Natural killer cell (primary cell): Measurements from ENCODE around the gene NSUN3. TPM values are rescaled to one million over a fixed set of nuclear protein-coding genes. Genes with fewer than 3 reads are reported as not detected.

ENCODE experiments used
- ATAC-seq, 3 donors: fragments of 150-1000 bp in 2 of 3; fragments of 200-7000 bp in 1 of 3; cut with Tn5 transposase; 1 replicate in 1 of 3; 2 replicates in 2 of 3; pipeline ENCODE4 v1.10.0; 2021; ENCODE audit warnings: mild to moderate bottlenecking in 2 of 3, moderate library complexity in 2 of 3
- DNase-seq, 2 donors: peaks; one replicate each; pipeline versions ENCODE4 v3.0.0 to v3.0.0-alpha.2; 2013 to 2021; ENCODE audit warnings: mixed read lengths in 1 of 2
- H3K27ac ChIP-seq: one replicate; pipeline ENCODE4 v1.5.1; 2013; ENCODE audit warnings: mild to moderate bottlenecking, low read length
- H3K27me3 ChIP-seq: one replicate; pipeline ENCODE4 v1.6.1; 2013; ENCODE audit warnings: low read length; ENCODE audit not compliant: control insufficient read depth, insufficient read depth
- H3K36me3 ChIP-seq: one replicate; pipeline ENCODE4 v1.6.1; 2013; ENCODE audit warnings: low read length; ENCODE audit not compliant: control insufficient read depth, insufficient read depth
- H3K4me1 ChIP-seq: one replicate; pipeline ENCODE4 v1.6.1; 2013; ENCODE audit warnings: low read length; ENCODE audit not compliant: control insufficient read depth, insufficient read depth
- H3K4me3 ChIP-seq: one replicate; pipeline ENCODE4 v1.5.1; 2013; ENCODE audit warnings: low read length
- H3K9me3 ChIP-seq: one replicate; pipeline ENCODE4 v1.6.1; 2013; ENCODE audit warnings: low read length; ENCODE audit not compliant: control insufficient read depth, insufficient read depth
- H3K27ac Mint-ChIP-seq, 2 donors: one replicate each; pipeline ENCODE4 v1.8.0; 2022; ENCODE audit warnings: mild to moderate bottlenecking in 2 of 2, mixed read lengths in 2 of 2, moderate library complexity in 1 of 2
- H3K27me3 Mint-ChIP-seq, 2 donors: one replicate each; pipeline ENCODE4 v1.8.0; 2022; ENCODE audit warnings: low read depth in 2 of 2, mixed read lengths in 2 of 2
- H3K36me3 Mint-ChIP-seq: one replicate; pipeline ENCODE4 v1.8.0; 2022; ENCODE audit warnings: mixed read lengths
- H3K4me1 Mint-ChIP-seq, 2 donors: one replicate each; pipeline ENCODE4 v1.8.0; 2022; ENCODE audit warnings: mixed read lengths in 2 of 2
- H3K4me3 Mint-ChIP-seq: one replicate; pipeline ENCODE4 v1.8.0; 2022; ENCODE audit warnings: mild to moderate bottlenecking, moderate library complexity, mixed read lengths
- H3K9me3 Mint-ChIP-seq, 2 donors: one replicate each; pipeline ENCODE4 v1.8.0; 2022; ENCODE audit warnings: mixed read lengths in 2 of 2
- WGBS: methylation state at CpG from one replicate; pipeline ENCODE4 v1.1.7; 2013; ENCODE audit warnings: missing lambda C conversion rate; ENCODE audit not compliant: insufficient coverage; 5-methylcytosine and 5-hydroxymethylcytosine counted together
- intact Hi-C: fragments of 100-400 bp; cut with micrococcal nuclease; formaldehyde crosslinking; loops from one replicate; pipeline ENCODE4 v1.14.2; 2022
- total RNA-seq, 4 donors: library from RNA; stranded (reverse); fragments of 120-200 nt in 1 of 4; gene quantifications; one replicate each; pipeline versions ENCODE4 v1.2.3 to v1.2.4, GENCODE V29; 2013 to 2022
- TF ChIP-seq, protein P1 (sequence below): fragments of 200-600 bp; IDR thresholded peaks from one replicate; pipeline ENCODE4 v1.8.0; 2022; ENCODE audit warnings: antibody characterized with exemption

Gene NSUN3
- total RNA-seq, 3 donors from 2014 or later (not counting 1 experiment from before 2014, with no cell fraction given) = 24.0 to 32.4 (median 28.6) TPM

DNA sequence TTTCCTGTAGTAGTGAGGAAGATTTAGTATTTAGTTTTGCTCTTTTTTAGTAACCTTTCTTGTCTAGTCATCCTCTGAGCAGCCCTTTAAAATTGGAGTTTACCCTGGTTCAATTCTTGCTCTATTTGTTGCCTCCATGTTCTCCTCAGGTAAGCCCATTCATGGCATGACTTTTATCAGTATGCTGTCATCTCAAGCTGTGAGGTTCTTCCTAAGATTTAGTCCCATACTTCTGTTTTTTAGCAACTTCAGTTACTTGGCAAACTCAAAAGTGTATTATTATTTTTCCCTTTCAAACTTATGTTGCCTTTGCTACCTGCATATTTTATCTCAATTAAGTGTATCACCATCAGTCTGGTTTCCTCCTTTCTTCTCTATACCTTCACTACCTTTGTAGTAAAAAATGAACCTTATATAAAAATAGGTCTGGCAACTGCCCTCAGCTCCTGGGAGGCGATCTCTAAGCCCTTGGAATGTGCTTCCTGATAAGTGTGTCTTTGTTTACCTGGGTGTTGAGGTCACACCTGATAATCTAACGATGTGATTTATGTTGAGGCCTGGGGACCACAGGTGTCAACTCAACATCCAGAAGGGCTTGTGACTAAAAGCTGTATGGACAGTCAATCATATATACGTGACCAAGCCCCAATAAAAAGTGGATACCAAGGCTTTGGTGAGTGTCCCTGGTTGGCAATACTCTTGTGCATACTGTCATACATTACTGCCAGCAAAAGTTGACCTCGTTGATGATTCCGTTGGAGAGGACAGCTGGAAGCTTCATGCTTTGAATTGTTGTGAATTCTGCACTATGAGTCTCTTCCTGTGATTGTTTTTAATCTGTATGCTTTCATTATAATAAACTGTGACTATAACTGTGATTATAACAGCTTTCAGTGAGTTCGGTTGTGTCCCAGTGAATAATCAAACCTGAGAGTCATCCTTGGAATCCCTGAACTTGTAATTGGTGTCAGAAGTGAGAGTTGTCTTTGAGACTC lies 3.9 kb downstream of the NSUN3 start:
- Mint-ChIP-seq H3K27ac (peak overlapping the region; percentile 47 to 48), H3K4me3 (no peak overlapping the region), H3K9me3 (no peaks in the 10 kb centered on the region), H3K4me1 (peaks cover 54 to 57% of the 10 kb centered on the region in 2 donors), H3K36me3 (peaks cover 9% of the 10 kb centered on the region), H3K27me3 (no peaks in the 10 kb centered on the region)
- Histone ChIP-seq H3K4me3 (no peak overlapping the region), H3K27me3 (no peaks in the 10 kb centered on the region), H3K36me3 (peaks cover 19% of the 10 kb centered on the region), H3K4me1 (peaks cover 7% of the 10 kb centered on the region), H3K9me3 (no peaks in the 10 kb centered on the region), H3K27ac (no peak overlapping the region)
- TF ChIP-seq, protein P1, sequence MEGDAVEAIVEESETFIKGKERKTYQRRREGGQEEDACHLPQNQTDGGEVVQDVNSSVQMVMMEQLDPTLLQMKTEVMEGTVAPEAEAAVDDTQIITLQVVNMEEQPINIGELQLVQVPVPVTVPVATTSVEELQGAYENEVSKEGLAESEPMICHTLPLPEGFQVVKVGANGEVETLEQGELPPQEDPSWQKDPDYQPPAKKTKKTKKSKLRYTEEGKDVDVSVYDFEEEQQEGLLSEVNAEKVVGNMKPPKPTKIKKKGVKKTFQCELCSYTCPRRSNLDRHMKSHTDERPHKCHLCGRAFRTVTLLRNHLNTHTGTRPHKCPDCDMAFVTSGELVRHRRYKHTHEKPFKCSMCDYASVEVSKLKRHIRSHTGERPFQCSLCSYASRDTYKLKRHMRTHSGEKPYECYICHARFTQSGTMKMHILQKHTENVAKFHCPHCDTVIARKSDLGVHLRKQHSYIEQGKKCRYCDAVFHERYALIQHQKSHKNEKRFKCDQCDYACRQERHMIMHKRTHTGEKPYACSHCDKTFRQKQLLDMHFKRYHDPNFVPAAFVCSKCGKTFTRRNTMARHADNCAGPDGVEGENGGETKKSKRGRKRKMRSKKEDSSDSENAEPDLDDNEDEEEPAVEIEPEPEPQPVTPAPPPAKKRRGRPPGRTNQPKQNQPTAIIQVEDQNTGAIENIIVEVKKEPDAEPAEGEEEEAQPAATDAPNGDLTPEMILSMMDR = no peak
- ATAC-seq = no peak
- intact Hi-C loops = no loop called here
- no peak for DNase-seq
- WGBS = 96% methylated on average over 5 of the region's 6 CpGs

DNA sequence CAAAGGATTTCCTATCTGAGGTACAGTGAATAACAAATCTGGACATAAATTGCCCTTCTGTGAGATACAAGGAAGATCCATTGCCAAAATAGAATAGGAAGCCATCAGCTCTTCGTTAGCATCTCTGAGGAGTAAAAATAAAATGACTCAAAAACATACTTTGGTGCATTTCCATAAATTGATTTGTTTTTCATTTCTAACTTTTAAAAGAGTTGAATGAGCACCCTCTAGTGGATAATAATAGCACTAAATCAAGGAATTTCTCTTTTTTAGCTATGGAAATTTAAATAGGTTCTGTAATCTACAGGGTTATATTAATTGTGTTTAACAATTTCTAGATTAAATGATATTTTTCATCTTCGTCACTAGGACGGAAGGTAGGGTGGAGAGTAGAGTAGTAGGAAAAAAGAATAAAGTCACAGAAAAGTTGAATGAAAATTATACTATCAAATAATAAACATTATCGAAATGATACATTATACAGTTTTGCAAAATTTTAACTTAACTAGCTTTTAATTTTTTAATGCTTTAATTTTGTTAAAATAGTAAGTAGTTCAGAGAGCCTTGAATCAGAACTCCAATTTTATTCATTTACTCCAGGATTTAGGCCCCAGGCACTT lies 6.4 kb downstream of the NSUN3 start:
- WGBS = 20% methylated on average over 1 of the region's 4 CpGs
- peaks cover 61 to 62% of the 10 kb centered on the region in 2 donors for H3K4me1 Mint-ChIP-seq
- peak in 1 of 3 donors; percentile 39 for ATAC-seq

DNA sequence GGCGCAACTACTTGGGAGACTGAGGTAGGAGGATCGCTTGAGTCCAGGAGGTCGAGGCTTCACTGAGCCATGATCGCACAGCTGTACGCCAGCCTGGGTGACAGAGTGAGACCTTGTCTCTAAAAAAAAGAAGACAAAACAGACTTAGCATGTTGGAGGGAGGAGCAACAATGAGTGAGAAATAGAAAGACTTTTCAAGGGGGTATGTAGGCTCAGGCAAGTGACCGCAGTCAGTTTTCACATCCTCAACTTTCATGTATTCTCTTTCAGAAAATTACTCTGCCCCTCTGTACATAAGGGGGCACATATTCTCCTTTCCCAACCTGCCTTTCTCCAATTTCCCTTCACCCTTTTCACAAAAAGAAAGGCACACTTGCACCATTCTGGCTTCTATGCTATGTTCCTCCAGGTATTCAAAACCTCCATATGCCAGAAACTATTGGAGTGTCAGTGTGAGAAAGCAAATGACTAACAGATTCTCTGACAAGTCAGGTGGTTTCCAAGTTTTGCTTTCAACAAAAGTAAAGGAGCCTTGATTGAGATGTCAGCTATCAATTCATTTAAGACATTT lies 7.6 kb downstream of the NSUN3 start:
- TF ChIP-seq, protein P1 = no peak

More for the DNA sequence above, 6.4 kb downstream of the NSUN3 start:
- no peaks in the 10 kb centered on the region for H3K27me3 ChIP-seq
- Mint-ChIP-seq H3K9me3 (peaks cover 0 to 3% of the 10 kb centered on the region in 2 donors), H3K36me3 (peaks cover 9% of the 10 kb centered on the region), H3K4me3 (no peak overlapping the region), H3K27me3 (no peaks in the 10 kb centered on the region), H3K27ac (peak overlapping the region; percentile 46 to 67)
- H3K9me3 ChIP-seq = no peaks in the 10 kb centered on the region
- H3K27ac ChIP-seq = no peak overlapping the region
- DNase-seq = peak in 1 of 2 donors; percentile 39
- peaks cover 19% of the 10 kb centered on the region for H3K36me3 ChIP-seq
- H3K4me3 ChIP-seq = no peak overlapping the region
- TF ChIP-seq, protein P1 = peak; percentile 76
- H3K4me1 ChIP-seq = no peaks in the 10 kb centered on the region
- intact Hi-C loops = loop anchor here (1.0 kb wide), 1 partner anchor 65 kb away; no protein-coding TSS in a partner anchor

More for the DNA sequence above, 7.6 kb downstream of the NSUN3 start:
- Histone ChIP-seq H3K4me1 (no peaks in the 10 kb centered on the region), H3K27me3 (no peaks in the 10 kb centered on the region), H3K36me3 (peaks cover 19% of the 10 kb centered on the region), H3K9me3 (no peaks in the 10 kb centered on the region), H3K4me3 (no peak overlapping the region), H3K27ac (no peak overlapping the region)
- ATAC-seq = no peak
- 91% methylated on average over 6 of the region's 6 CpGs for WGBS
- Mint-ChIP-seq H3K27me3 (no peaks in the 10 kb centered on the region), H3K4me1 (peaks cover 58 to 61% of the 10 kb centered on the region in 2 donors), H3K4me3 (no peak overlapping the region), H3K27ac (peak overlapping the region in 1 of 2 donors; percentile 42), H3K9me3 (peaks cover 0 to 3% of the 10 kb centered on the region in 2 donors), H3K36me3 (peaks cover 9% of the 10 kb centered on the region)
- intact Hi-C loops = no loop called here
- no peak for DNase-seq
